BLaER1 (cell line): ENCODE data around the gene CLSTN2.

Experiments used
- H3K27ac ChIP-seq: shearing (Covaris generic); formaldehyde crosslinking; 2 replicates; pipeline ENCODE4 v1.8.1; 2022
- H3K27me3 ChIP-seq: shearing (Covaris generic); formaldehyde crosslinking; 2 replicates; pipeline ENCODE4 v1.8.1; 2022
- H3K36me3 ChIP-seq: shearing (Covaris generic); formaldehyde crosslinking; 2 replicates; pipeline ENCODE4 v1.8.1; 2022
- H3K4me1 ChIP-seq: shearing (Covaris generic); formaldehyde crosslinking; 2 replicates; pipeline ENCODE4 v1.8.1; 2022
- H3K4me2 ChIP-seq: shearing (Covaris generic); formaldehyde crosslinking; 2 replicates; pipeline ENCODE4 v1.8.1; 2022
- H3K4me3 ChIP-seq: shearing (Covaris generic); formaldehyde crosslinking; 2 replicates; pipeline ENCODE4 v1.8.1; 2022
- H3K9ac ChIP-seq: shearing (Covaris generic); formaldehyde crosslinking; 2 replicates; pipeline ENCODE4 v1.8.1; 2022
- H3K9me3 ChIP-seq: shearing (Covaris generic); formaldehyde crosslinking; 2 replicates; pipeline ENCODE4 v1.8.1; 2022
- H4K20me1 ChIP-seq: shearing (Covaris generic); formaldehyde crosslinking; 2 replicates; pipeline ENCODE4 v1.8.1; 2022
- Cebpa-rat ChIP-seq: shearing (Covaris generic); IDR thresholded peaks from 2 replicates; pipeline ENCODE4 v1.8.1; 2022

Gene CLSTN2

GRCh38 chr3:140219291-140219690, 284.3 kb downstream of the CLSTN2 start:
- H3K27ac ChIP-seq = no peak overlapping the region
- no peak overlapping the region for H3K9ac ChIP-seq
- H3K36me3 ChIP-seq = no peaks in the 10 kb centered on the region
- H3K4me2 ChIP-seq = no peak overlapping the region
- peaks cover 6% of the 10 kb centered on the region; the same call in 1 of the 2 replicates for H3K4me1 ChIP-seq
- H3K27me3 ChIP-seq = no peaks in the 10 kb centered on the region
- TF ChIP-seq Cebpa-rat = no peak
- H4K20me1 ChIP-seq = no peaks in the 10 kb centered on the region
- H3K9me3 ChIP-seq = no peaks in the 10 kb centered on the region
- H3K4me3 ChIP-seq = no peak overlapping the region

DNA sequence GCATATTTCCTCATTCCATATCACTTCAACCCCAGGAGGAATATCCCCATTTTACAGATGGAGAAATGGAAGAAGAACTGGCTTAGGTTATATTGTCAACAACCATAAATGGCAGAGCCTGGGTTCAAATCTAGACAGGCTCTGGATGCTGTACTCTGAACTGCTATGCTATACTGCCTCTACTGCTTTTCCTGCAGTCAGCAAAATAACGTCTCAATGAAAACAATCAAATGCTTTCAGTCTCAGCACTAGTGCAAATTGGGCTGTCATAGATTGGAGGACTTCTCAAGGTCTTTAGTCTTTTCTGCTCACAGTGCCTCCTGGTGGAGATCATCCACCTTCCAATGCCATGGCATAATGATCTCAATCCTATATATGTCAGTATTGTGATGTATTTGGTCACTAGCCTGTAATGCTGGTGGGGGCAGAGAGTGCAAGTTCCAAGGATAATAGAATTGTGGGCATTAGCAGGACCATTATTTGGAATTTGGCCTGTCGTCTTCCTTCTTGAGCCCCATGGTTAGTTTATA, 285.0 kb downstream of the CLSTN2 start:
- H3K4me1 ChIP-seq = peaks cover 6% of the 10 kb centered on the region; the same call in 1 of the 2 replicates
- no peaks in the 10 kb centered on the region for H3K27me3 ChIP-seq
- H3K27ac ChIP-seq = no peak overlapping the region
- H3K9ac ChIP-seq = no peak overlapping the region
- H3K9me3 ChIP-seq = no peaks in the 10 kb centered on the region
- H3K36me3 ChIP-seq = no peaks in the 10 kb centered on the region
- H4K20me1 ChIP-seq = no peaks in the 10 kb centered on the region
- no peak overlapping the region for H3K4me3 ChIP-seq
- H3K4me2 ChIP-seq = no peak overlapping the region
- no peak for TF ChIP-seq Cebpa-rat

DNA sequence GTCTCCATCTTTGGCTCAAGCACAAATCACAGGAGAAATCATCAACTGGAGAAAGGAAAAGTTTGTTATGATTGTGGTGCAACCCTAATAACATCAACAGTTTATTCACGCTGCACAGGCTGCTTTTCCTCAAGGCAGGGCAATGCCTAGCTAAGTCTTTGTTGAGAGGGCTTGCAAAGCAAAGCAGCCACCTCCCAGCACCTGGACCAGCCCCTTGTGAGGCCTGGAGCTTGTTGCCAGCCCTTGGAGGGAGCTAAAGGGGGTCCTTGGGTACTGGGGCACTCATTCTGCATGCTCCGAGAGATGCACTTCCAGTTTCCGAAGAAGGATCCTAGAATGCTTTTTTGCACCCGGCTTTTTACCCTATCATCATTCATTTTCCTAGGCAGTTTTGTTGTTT, 288.2 kb downstream of the CLSTN2 start:
- no peak overlapping the region for H3K27ac ChIP-seq
- H4K20me1 ChIP-seq = no peaks in the 10 kb centered on the region
- no peaks in the 10 kb centered on the region for H3K27me3 ChIP-seq
- H3K4me2 ChIP-seq = no peak overlapping the region
- no peak overlapping the region for H3K4me3 ChIP-seq
- peaks cover 6% of the 10 kb centered on the region; the same call in 1 of the 2 replicates for H3K4me1 ChIP-seq
- no peak for TF ChIP-seq Cebpa-rat
- H3K36me3 ChIP-seq = no peaks in the 10 kb centered on the region
- no peaks in the 10 kb centered on the region for H3K9me3 ChIP-seq
- no peak overlapping the region for H3K9ac ChIP-seq

- Histone ChIP-seq H3K4me1 (peaks cover 6% of the 10 kb centered on the region; the same call in 1 of the 2 replicates), H3K36me3 (no peaks in the 10 kb centered on the region), H3K9ac (no peak overlapping the region), H3K27me3 (no peaks in the 10 kb centered on the region), H4K20me1 (no peaks in the 10 kb centered on the region), H3K4me2 (no peak overlapping the region), H3K4me3 (no peak overlapping the region), H3K9me3 (peaks cover 4% of the 10 kb centered on the region), H3K27ac (no peak overlapping the region)
- TF ChIP-seq Cebpa-rat = no peak
These were observed 288.6 kb downstream of the CLSTN2 start for GRCh38 chr3:140223631-140224030.

GRCh38 chr3:140224307-140224706, 289.3 kb downstream of the CLSTN2 start:
- Histone ChIP-seq H3K9ac (no peak overlapping the region), H3K4me3 (no peak overlapping the region), H3K4me2 (no peak overlapping the region), H3K36me3 (no peaks in the 10 kb centered on the region), H3K9me3 (peaks cover 8% of the 10 kb centered on the region), H3K4me1 (peaks cover 6% of the 10 kb centered on the region; the same call in 1 of the 2 replicates), H3K27ac (no peak overlapping the region), H4K20me1 (no peaks in the 10 kb centered on the region), H3K27me3 (no peaks in the 10 kb centered on the region)
- no peak for TF ChIP-seq Cebpa-rat

GRCh38 chr3:140225996-140226395, 291.0 kb downstream of the CLSTN2 start:
- peaks cover 6% of the 10 kb centered on the region; the same call in 1 of the 2 replicates for H3K4me1 ChIP-seq
- peaks cover 8% of the 10 kb centered on the region for H3K9me3 ChIP-seq
- no peak overlapping the region for H3K9ac ChIP-seq
- TF ChIP-seq Cebpa-rat = no peak
- H3K27ac ChIP-seq = no peak overlapping the region
- no peaks in the 10 kb centered on the region for H3K36me3 ChIP-seq
- no peaks in the 10 kb centered on the region for H3K27me3 ChIP-seq
- H3K4me3 ChIP-seq = no peak overlapping the region
- no peaks in the 10 kb centered on the region for H4K20me1 ChIP-seq
- H3K4me2 ChIP-seq = no peak overlapping the region

- no peak overlapping the region for H3K4me3 ChIP-seq
- no peak for TF ChIP-seq Cebpa-rat
- H3K27me3 ChIP-seq = no peaks in the 10 kb centered on the region
- H3K36me3 ChIP-seq = no peaks in the 10 kb centered on the region
- no peak overlapping the region for H3K9ac ChIP-seq
- peaks cover 3% of the 10 kb centered on the region for H3K9me3 ChIP-seq
- H3K4me1 ChIP-seq = no peaks in the 10 kb centered on the region
- no peak overlapping the region for H3K27ac ChIP-seq
- H3K4me2 ChIP-seq = no peak overlapping the region
- H4K20me1 ChIP-seq = no peaks in the 10 kb centered on the region
These were observed 298.7 kb downstream of the CLSTN2 start for GRCh38 chr3:140233702-140234101.

- no peak overlapping the region for H3K9ac ChIP-seq
- no peak overlapping the region for H3K4me2 ChIP-seq
- H3K27me3 ChIP-seq = no peaks in the 10 kb centered on the region
- no peak overlapping the region for H3K4me3 ChIP-seq
- TF ChIP-seq Cebpa-rat = no peak
- no peaks in the 10 kb centered on the region for H3K4me1 ChIP-seq
- H3K27ac ChIP-seq = no peak overlapping the region
- no peaks in the 10 kb centered on the region for H4K20me1 ChIP-seq
- H3K36me3 ChIP-seq = no peaks in the 10 kb centered on the region
- no peaks in the 10 kb centered on the region for H3K9me3 ChIP-seq
These were observed 299.3 kb downstream of the CLSTN2 start for GRCh38 chr3:140234256-140234655.

- Histone ChIP-seq H3K36me3 (no peaks in the 10 kb centered on the region), H3K9ac (no peak overlapping the region), H3K4me2 (no peak overlapping the region), H4K20me1 (no peaks in the 10 kb centered on the region), H3K9me3 (no peaks in the 10 kb centered on the region), H3K4me3 (no peak overlapping the region), H3K27me3 (no peaks in the 10 kb centered on the region), H3K27ac (no peak overlapping the region), H3K4me1 (no peaks in the 10 kb centered on the region)
- no peak for TF ChIP-seq Cebpa-rat
These were observed 302.0 kb downstream of the CLSTN2 start for GRCh38 chr3:140236836-140237501.

- Histone ChIP-seq H3K4me1 (no peaks in the 10 kb centered on the region), H3K9me3 (no peaks in the 10 kb centered on the region), H3K36me3 (no peaks in the 10 kb centered on the region), H4K20me1 (no peaks in the 10 kb centered on the region), H3K27ac (no peak overlapping the region), H3K4me3 (no peak overlapping the region), H3K27me3 (no peaks in the 10 kb centered on the region), H3K4me2 (no peak overlapping the region), H3K9ac (no peak overlapping the region)
- no peak for TF ChIP-seq Cebpa-rat
These were observed 303.8 kb downstream of the CLSTN2 start for GRCh38 chr3:140238646-140239314.
